AG09319 (cell line): ENCODE measurements around the gene CAMTA1.

Experiments
- DNase-seq: peaks from one replicate; pipeline ENCODE4 v3.0.0-alpha.2; 2010; ENCODE audit warnings: low read depth; ENCODE audit errors: extremely low read depth
- CTCF ChIP-seq: IDR thresholded peaks from 2 replicates; pipeline ENCODE4 v1.5.1; 2011; ENCODE audit warnings: low read depth, mild to moderate bottlenecking, inconsistent platforms, low read length, moderate library complexity

CAMTA1 gene

DNA sequence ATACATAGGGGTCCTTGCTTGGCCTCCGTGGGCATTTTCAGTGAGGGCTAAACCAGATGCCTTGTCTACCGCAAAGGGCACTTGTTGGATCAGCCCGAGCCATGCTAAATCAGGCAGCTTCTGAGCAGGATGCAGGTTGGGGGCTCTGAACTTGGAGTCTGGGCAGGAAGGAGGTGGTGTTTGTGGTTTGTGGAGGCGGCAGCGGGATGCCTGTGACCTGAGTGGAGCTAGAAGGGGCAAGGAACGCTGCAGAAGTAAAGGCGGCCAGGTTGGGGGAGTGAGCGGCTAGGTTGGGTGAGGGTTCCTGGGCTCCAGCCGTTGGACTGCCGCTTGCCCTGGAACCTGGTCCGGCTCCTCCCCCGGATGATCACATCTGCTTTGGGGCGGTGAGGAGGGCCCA, 183.9 kb downstream of the CAMTA1 start:
- DNase-seq, result no peak
- TF ChIP-seq CTCF, result no peak

- TF ChIP-seq CTCF, result no peak
- DNase-seq, result no peak
These were observed 184.5 kb downstream of the CAMTA1 start for GRCh38 chr1:6969762-6970161.

DNA sequence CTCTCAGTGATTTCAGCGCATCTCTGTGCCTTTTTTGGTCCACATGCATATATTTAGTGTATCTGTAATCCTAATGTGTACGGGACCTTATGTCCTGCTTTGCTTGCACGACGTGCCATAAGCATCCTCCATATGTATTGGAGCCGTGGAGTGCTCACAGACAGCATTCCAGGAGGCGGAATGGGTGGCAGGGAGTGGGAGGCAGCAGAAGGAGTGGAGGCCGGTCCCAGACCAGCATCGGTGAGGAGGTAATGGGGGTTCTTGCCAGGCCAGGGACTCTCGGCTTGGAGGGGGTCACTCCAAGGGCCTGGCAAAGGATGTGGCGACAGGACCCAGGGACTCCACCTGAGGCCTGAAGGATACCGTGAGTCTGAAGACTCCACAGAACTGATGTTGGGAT, 185.0 kb downstream of the CAMTA1 start:
- TF ChIP-seq CTCF, result no peak
- DNase-seq, result no peak

- DNase-seq, result no peak
These were observed 185.8 kb downstream of the CAMTA1 start for GRCh38 chr1:6971048-6971447.

GRCh38 chr1:6971699-6972098, 186.4 kb downstream of the CAMTA1 start:
- TF ChIP-seq CTCF, result no peak

More at GRCh38 chr1:6971048-6971447, 185.8 kb downstream of the CAMTA1 start:
- TF ChIP-seq CTCF, result no peak

DNA sequence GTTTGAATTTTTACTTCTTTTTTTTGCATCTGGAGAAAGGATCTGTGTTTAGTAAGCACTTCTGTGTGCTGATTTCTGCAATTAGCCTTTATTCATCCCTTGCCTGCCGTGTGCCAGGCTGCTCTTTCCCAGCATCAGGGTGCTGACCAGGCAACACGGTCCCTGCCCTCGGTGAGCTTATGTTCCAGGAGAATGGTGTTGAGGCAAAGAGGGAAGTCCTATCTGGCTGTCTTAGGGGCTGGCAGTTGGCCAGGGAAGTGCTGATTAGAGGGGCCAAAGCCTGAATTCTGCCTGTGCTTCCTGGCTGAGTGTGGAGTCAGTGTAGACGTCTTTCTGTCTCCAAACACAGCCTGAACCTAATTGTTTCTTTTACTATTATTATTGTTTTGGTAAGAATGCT, 187.1 kb downstream of the CAMTA1 start:
- DNase-seq, result no peak

More at GRCh38 chr1:6971699-6972098, 186.4 kb downstream of the CAMTA1 start:
- DNase-seq, result no peak

DNA sequence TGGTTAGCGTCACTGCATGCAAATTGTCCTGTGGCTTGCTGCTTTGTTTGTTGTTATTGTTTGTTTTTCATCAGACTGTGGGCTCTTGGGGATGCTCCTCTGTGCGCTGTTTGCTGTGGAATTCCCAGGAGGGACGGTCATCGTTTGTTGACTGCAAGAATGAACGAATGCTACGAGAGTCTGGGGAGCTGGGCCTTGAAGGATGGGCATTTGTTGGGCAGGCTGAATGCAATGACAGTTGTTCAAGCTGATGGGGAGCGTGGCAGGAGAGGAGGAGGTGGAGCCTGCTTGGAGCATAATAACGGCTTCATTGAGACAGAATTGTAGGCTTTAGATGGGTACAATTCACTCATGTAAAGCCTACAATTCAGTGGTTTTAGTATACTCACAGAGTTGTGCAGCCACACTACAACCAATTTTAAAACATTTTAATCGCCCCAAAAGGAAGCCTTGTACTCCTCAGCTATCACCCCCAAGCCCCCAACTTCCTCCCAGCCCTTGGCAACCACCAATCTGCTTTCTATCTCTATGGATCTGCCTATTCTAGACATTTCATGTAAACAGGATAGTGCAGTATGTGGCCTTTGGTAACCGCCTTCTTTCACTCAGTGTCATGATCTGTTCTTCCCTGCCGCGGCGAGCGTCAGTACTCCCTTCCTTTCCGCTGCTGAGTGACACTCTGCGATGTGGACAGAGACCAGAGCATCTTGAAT, 190.2 kb downstream of the CAMTA1 start:
- no peak for DNase-seq
- no peak for TF ChIP-seq CTCF

More for the DNA sequence above, 187.1 kb downstream of the CAMTA1 start:
- no peak for TF ChIP-seq CTCF
